Omental fat pad (tissue), 4 donors: ENCODE results near the gene XDH. TPM values are rescaled to one million over a fixed set of nuclear protein-coding genes. Genes with fewer than 3 reads are reported as not detected.

Experiments
- ATAC-seq: fragments of 150-250 bp; one replicate; pipeline ENCODE4 v1.9.1; 2016; ENCODE audit warnings: mild to moderate bottlenecking, moderate library complexity; ENCODE audit not compliant: low FRiP score
- DNase-seq: peaks from one replicate; pipeline ENCODE4 v3.0.0-alpha.2; 2019; ENCODE audit warnings: low spot score
- CTCF ChIP-seq, 3 donors: fragments of 450-650 bp; IDR thresholded peaks; one replicate each; pipeline ENCODE4 v1.5.1; 2016 to 2017; ENCODE audit warnings: antibody characterized with exemption in 3 of 3, mild to moderate bottlenecking in 3 of 3, moderate library complexity in 2 of 3
- total RNA-seq, 4 donors: library from RNA; depleted of rRNA; stranded (reverse); fragments of >200 nt; gene quantifications; one replicate each; pipeline ENCODE4 v1.1.0, GENCODE V29; 2016

Gene XDH
- total RNA-seq, 4 donors from 2014 or later = 0.31 to 0.63 (median 0.48) TPM; not detected in 1

GRCh38 chr2:31404302-31404701 is 10.2 kb downstream of the XDH start:
- no peak for DNase-seq
- ATAC-seq = no peak
- no peak for TF ChIP-seq CTCF (IDR thresholded peaks at IDR 0.05)

DNA sequence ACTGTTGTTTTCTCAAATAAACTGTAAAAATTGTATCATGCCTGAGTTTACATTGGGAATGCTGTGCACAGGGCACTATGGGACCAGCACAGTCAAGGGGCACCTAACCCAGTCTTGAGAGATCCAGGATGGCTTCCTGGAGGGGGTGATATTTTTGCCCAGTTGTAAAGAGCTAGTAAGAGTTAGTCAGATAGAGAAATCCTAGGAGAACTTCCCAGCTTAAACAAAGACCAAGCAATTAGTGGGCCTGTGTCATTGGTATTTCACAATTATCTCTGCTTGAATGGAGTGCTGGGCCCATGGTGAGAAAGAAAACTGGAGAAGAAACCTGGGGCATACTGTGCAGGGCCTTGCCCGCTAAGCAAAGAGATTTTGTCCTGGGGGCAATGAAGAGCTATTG is 12.2 kb downstream of the XDH start:
- DNase-seq (no peak), ATAC-seq (no peak)
- TF ChIP-seq CTCF (IDR thresholded peaks at IDR 0.05) = no peak

- ATAC-seq = no peak
- DNase-seq = no peak
- no peak for TF ChIP-seq CTCF (IDR thresholded peaks at IDR 0.05)
Observed at GRCh38 chr2:31401580-31401979, 13.0 kb downstream of the XDH start.

DNA sequence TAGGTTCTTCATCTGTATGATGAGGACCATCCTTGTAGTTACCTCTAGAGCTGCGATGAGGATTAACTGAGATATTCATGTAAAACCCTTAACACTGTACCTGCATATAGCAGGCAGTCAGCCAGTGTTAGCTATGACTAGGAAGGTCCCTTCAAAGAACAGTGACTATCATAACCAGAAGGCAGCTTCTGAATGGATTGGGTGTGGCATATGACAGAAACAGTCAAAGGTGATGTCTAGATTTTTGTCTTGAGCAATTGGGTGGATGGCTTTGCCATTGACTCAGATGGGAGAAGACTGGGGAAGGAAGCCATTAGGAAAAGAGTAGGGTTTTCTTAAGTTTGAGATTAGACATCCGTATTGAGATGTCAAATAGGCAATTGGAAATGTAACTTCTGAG is 15.7 kb downstream of the XDH start:
- no peak for TF ChIP-seq CTCF (IDR thresholded peaks at IDR 0.05)
- ATAC-seq = no peak
- no peak for DNase-seq

GRCh38 chr2:31397094-31397493 is 17.4 kb downstream of the XDH start:
- no peak for TF ChIP-seq CTCF (IDR thresholded peaks at IDR 0.05)
- DNase-seq (no peak), ATAC-seq (no peak)

DNA sequence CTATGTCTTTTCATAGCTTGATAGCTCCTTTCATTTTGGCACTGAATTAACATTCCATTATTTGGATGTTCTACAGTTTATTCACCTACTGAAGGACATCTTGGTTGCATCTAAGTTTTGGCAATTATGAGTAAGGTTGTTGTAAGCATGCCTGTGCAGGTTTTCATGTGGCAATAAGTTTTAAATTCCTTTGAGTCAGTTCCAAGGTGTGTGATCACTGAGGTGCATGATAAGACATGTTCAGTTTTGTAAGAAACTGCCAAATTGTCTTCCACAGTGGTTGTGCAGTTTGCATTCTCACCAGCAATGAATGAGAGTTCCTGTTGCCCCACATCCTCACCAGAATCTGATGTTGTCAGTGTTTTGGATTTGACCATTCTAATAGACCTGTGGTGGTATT is 24.2 kb downstream of the XDH start:
- no peak for TF ChIP-seq CTCF (IDR thresholded peaks at IDR 0.05)
- no peak for DNase-seq
- ATAC-seq = no peak

DNA sequence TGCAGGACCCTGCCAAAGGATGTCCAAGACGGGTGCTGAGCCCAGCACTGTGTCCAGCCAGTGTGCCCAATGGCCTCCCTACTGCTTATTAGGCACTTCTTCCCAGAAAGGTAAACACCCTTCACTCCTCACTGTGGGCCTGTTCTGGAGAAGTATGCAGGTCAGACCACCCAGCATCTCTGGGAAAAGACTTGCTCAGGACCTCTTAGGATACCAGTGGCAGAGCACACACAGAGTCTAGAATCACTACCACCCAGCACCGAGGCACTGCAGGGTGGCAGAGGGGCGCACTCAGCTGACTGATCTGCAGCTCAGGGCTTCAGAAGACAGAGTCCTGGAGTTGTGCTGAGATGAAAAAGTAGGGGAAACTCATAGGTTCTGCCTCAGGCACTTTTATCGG is 25.8 kb downstream of the XDH start:
- TF ChIP-seq CTCF (IDR thresholded peaks at IDR 0.05) = no peak
- ATAC-seq (no peak), DNase-seq (no peak)
